GM12878 (cell line): ENCODE results near the gene ETNK2. TPM values are rescaled to one million over a fixed set of nuclear protein-coding genes. Genes with fewer than 3 reads are reported as not detected.

Source experiments
- BHLHE40 ChIP-seq, 2 experiments: fragments of 450-650 bp in 1 of 2; IDR thresholded peaks; 2 replicates each; pipeline ENCODE4 v1.6.1; 2011 to 2017; ENCODE audit warnings: low read depth in 2 of 2, borderline replicate concordance in 1 of 2, improper control_type of control experiment in 1 of 2, low read length in 1 of 2, mild to moderate bottlenecking in 1 of 2
- HCFC1 ChIP-seq: fragments of 150-350 bp; IDR thresholded peaks from 2 replicates; pipeline ENCODE4 v1.6.1; 2014; ENCODE audit warnings: low read length
- JUND ChIP-seq: IDR thresholded peaks from 2 replicates; pipeline ENCODE4 v1.6.1; 2012; ENCODE audit warnings: low read depth, mild to moderate bottlenecking, low read length, improper control_type of control experiment, moderate library complexity
- MEF2B ChIP-seq: fragments of 450-650 bp; IDR thresholded peaks from 2 replicates; pipeline ENCODE4 v1.6.1; 2018; ENCODE audit warnings: mild to moderate bottlenecking, moderate library complexity; ENCODE audit not compliant: partially characterized antibody, poor library complexity, severe bottlenecking
- NR2F1 ChIP-seq: fragments of 450-650 bp; conservative IDR thresholded peaks from 2 replicates; pipeline ENCODE4 v1.6.1; 2017; ENCODE audit warnings: mild to moderate bottlenecking
- PBX3 ChIP-seq: IDR thresholded peaks from 2 replicates; pipeline ENCODE4 v1.6.1; 2011; ENCODE audit warnings: mild to moderate bottlenecking, low read depth, low read length, moderate library complexity; ENCODE audit not compliant: insufficient replicate concordance
- RB1 ChIP-seq: fragments of 450-650 bp; formaldehyde crosslinking; IDR thresholded peaks from 2 replicates; pipeline ENCODE4 v1.6.1; 2017; ENCODE audit warnings: mild to moderate bottlenecking, borderline replicate concordance
- RELA ChIP-seq: fragments of 450-650 bp; IDR thresholded peaks from 2 replicates; pipeline ENCODE4 v1.8.0; 2014; ENCODE audit warnings: borderline replicate concordance; ENCODE audit not compliant: partially characterized antibody
- SMC3 ChIP-seq: IDR thresholded peaks from 2 replicates; pipeline ENCODE4 v1.6.1; 2011; ENCODE audit warnings: low read length, improper control_type of control experiment, borderline replicate concordance
- SP1 ChIP-seq: IDR thresholded peaks from one replicate; pipeline ENCODE4 v1.6.1; 2011; ENCODE audit warnings: low read depth, low read length
- TBL1XR1 ChIP-seq: IDR thresholded peaks from 2 replicates; pipeline ENCODE4 v1.6.1; 2012; ENCODE audit warnings: low read depth, low read length, improper control_type of control experiment
- TCF12 ChIP-seq: IDR thresholded peaks from 2 replicates; pipeline ENCODE4 v1.6.1; 2011; ENCODE audit warnings: low read depth, mild to moderate bottlenecking, low read length
- TCF3 ChIP-seq: IDR thresholded peaks from 2 replicates; pipeline ENCODE4 v1.6.1; 2012; ENCODE audit warnings: low read depth, mild to moderate bottlenecking, low read length, borderline replicate concordance; ENCODE audit not compliant: insufficient read depth
- WRNIP1 ChIP-seq: IDR thresholded peaks from 2 replicates; pipeline ENCODE4 v1.6.1; 2011; ENCODE audit warnings: low read depth, low read length, improper control_type of control experiment, borderline replicate concordance
- polyA plus RNA-seq, 11 experiments: library from polyadenylated mRNA; depleted of rRNA in 4 of 11; unstranded in 6 of 11; stranded (reverse) in 5 of 11; fragments of >200 nt; fragmentation: Nextera tagmentation in 4 of 11; fragmentation: Illumina TruSeq in 1 of 11; extraction: Ambion mirVana in 4 of 11; extraction: Trizol in 1 of 11; gene quantifications; 1 replicate in 1 of 11; 2 replicates in 10 of 11; pipeline versions ENCODE4 v1.2.1 to v1.2.3, GENCODE V29; 2011 to 2016; ENCODE audit warnings: inconsistent platforms in 2 of 11, missing spikeins in 2 of 11, low read depth in 1 of 11
- total RNA-seq, 4 experiments: library from RNA; depleted of rRNA in 3 of 4; stranded (reverse); fragments of >200 nt in 3 of 4; fragmentation: Illumina TruSeq in 1 of 4; extraction: Trizol in 1 of 4; gene quantifications; 2 replicates each; pipeline versions ENCODE4 v1.2.1 to v1.2.3, GENCODE V29; 2013 to 2021
- TF ChIP-seq, protein P1 (sequence below), 3 experiments: IDR thresholded peaks in 2 of 3; conservative IDR thresholded peaks in 1 of 3; 2 replicates each; pipeline ENCODE4 v1.5.1; 2011; ENCODE audit warnings: low read depth in 3 of 3, low read length in 3 of 3, mild to moderate bottlenecking in 3 of 3, control low read depth in 2 of 3, moderate library complexity in 2 of 3, inconsistent platforms in 1 of 3, mixed read lengths in 1 of 3; ENCODE audit not compliant: control insufficient read depth in 2 of 3, insufficient read depth in 1 of 3; ENCODE audit errors: extremely low read depth in 1 of 3
- TF ChIP-seq, protein P2 (sequence below): IDR thresholded peaks from 2 replicates; pipeline ENCODE4 v1.6.1; 2011; ENCODE audit warnings: borderline replicate concordance, low read depth, mild to moderate bottlenecking, moderate library complexity, mixed read lengths, low read length; ENCODE audit not compliant: insufficient read depth; ENCODE audit errors: extremely low read length

ETNK2 gene
- total and polyA plus RNA-seq, 10 of the 15 experiments (the other 5 are each of a cell fraction or from before 2014, with no cell fraction given): 0.14 TPM; not detected in 9

GRCh38 chr1:204162494-204163074 lies 10.7 kb upstream of the ETNK2 start (continued):
- TF ChIP-seq, protein P1, sequence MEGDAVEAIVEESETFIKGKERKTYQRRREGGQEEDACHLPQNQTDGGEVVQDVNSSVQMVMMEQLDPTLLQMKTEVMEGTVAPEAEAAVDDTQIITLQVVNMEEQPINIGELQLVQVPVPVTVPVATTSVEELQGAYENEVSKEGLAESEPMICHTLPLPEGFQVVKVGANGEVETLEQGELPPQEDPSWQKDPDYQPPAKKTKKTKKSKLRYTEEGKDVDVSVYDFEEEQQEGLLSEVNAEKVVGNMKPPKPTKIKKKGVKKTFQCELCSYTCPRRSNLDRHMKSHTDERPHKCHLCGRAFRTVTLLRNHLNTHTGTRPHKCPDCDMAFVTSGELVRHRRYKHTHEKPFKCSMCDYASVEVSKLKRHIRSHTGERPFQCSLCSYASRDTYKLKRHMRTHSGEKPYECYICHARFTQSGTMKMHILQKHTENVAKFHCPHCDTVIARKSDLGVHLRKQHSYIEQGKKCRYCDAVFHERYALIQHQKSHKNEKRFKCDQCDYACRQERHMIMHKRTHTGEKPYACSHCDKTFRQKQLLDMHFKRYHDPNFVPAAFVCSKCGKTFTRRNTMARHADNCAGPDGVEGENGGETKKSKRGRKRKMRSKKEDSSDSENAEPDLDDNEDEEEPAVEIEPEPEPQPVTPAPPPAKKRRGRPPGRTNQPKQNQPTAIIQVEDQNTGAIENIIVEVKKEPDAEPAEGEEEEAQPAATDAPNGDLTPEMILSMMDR (IDR thresholded peaks at IDR 0.05 in 2 of 3, conservative IDR thresholded peaks at IDR 0.05 in 1 of 3; ENCODE audit: control insufficient read depth in 2 of 3, extremely low read depth in 1 of 3, insufficient read depth in 1 of 3, low read depth in 3 of 3, low read length in 3 of 3): peak; percentile 94 to 99 (median 99)
- TF ChIP-seq JUND (0 out of 2 replicates have a peak, but pooled peaks have one; percentile 34), TCF12 (0 out of 2 replicates have a peak, but pooled peaks have one; percentile 44), SMC3 (peak; percentile 90), TCF3 (0 out of 2 replicates have a peak, but pooled peaks have one; percentile 47), SP1 (peak; percentile 15), BHLHE40 (IDR thresholded peaks at IDR 0.05; ENCODE audit: borderline replicate concordance in 1 of 2, low read depth in 2 of 2, low read length in 1 of 2) (0 out of 4 replicates have a peak, but pooled peaks of 1 of the 2 experiments have one; percentile 17), RELA (peak; percentile 36), RB1 (0 out of 2 replicates have a peak, but pooled peaks have one; percentile 43), MEF2B (no peak), NR2F1 (no peak), PBX3 (no peak), WRNIP1 (no peak), TBL1XR1 (0 out of 2 replicates have a peak, but pooled peaks have one; percentile 31), HCFC1 (no peak)
- TF ChIP-seq, protein P2, sequence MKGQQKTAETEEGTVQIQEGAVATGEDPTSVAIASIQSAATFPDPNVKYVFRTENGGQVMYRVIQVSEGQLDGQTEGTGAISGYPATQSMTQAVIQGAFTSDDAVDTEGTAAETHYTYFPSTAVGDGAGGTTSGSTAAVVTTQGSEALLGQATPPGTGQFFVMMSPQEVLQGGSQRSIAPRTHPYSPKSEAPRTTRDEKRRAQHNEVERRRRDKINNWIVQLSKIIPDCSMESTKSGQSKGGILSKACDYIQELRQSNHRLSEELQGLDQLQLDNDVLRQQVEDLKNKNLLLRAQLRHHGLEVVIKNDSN: no peak
